Parathyroid adenoma (tissue), 2 donors: ENCODE results near the gene SKA1.

Experiments
- H2AFZ ChIP-seq: fragments of 300-600 bp; sonication (generic); one replicate; pipeline ENCODE4 v1.7.0; 2017; ENCODE audit warnings: antibody characterized with exemption, mild to moderate bottlenecking
- H3K27ac ChIP-seq: fragments of 300-600 bp; sonication (generic); one replicate; pipeline ENCODE4 v1.7.0; 2017
- H3K27me3 ChIP-seq: fragments of 300-600 bp; sonication (generic); one replicate; pipeline ENCODE4 v1.7.0; 2017; ENCODE audit warnings: low read length; ENCODE audit not compliant: control insufficient read depth, insufficient read depth
- H3K36me3 ChIP-seq: fragments of 300-600 bp; sonication (generic); one replicate; pipeline ENCODE4 v1.7.0; 2017; ENCODE audit warnings: low read length; ENCODE audit not compliant: control insufficient read depth, insufficient read depth
- H3K4me1 ChIP-seq: fragments of 300-600 bp; sonication (generic); one replicate; pipeline ENCODE4 v1.7.0; 2017; ENCODE audit warnings: control low read depth
- H3K4me2 ChIP-seq: fragments of 300-600 bp; sonication (generic); one replicate; pipeline ENCODE4 v1.7.0; 2017; ENCODE audit warnings: low read length
- H3K4me3 ChIP-seq: fragments of 300-600 bp; sonication (generic); one replicate; pipeline ENCODE4 v1.7.0; 2017; ENCODE audit warnings: low read depth, low read length
- H3K79me2 ChIP-seq: fragments of 300-600 bp; sonication (generic); one replicate; pipeline ENCODE4 v1.7.0; 2017; ENCODE audit warnings: control low read depth
- H3K9ac ChIP-seq: fragments of 300-600 bp; sonication (generic); one replicate; pipeline ENCODE4 v1.7.0; 2017; ENCODE audit warnings: mild to moderate bottlenecking
- H3K9me3 ChIP-seq: fragments of 300-600 bp; sonication (generic); one replicate; pipeline ENCODE4 v1.7.0; 2017; ENCODE audit warnings: low read length; ENCODE audit not compliant: control insufficient read depth
- CTCF ChIP-seq: fragments of 300-600 bp; sonication (generic); IDR thresholded peaks from one replicate; pipeline ENCODE4 v1.7.0; 2017; ENCODE audit warnings: antibody characterized with exemption, mild to moderate bottlenecking
- donor health status: primary hyperparathyroidism.

SKA1 gene

GRCh38 chr18:50388988-50389387 is 14.1 kb downstream of the SKA1 start:
- Histone ChIP-seq H3K27me3 (no peaks in the 10 kb centered on the region), H3K36me3 (no peaks in the 10 kb centered on the region), H3K4me1 (no peaks in the 10 kb centered on the region), H3K4me2 (no peak overlapping the region), H3K79me2 (no peaks in the 10 kb centered on the region), H3K4me3 (no peak overlapping the region), H3K9ac (no peak overlapping the region), H3K9me3 (no peaks in the 10 kb centered on the region), H2AFZ (no peak overlapping the region), H3K27ac (no peak overlapping the region)
- no peak for TF ChIP-seq CTCF

- H3K4me2 ChIP-seq: no peak overlapping the region
Observed at GRCh38 chr18:50393802-50394201, 19.0 kb downstream of the SKA1 start.

GRCh38 chr18:50395093-50395492 is 20.2 kb downstream of the SKA1 start:
- no peaks in the 10 kb centered on the region for H3K4me1 ChIP-seq
- no peaks in the 10 kb centered on the region for H3K27me3 ChIP-seq
- H2AFZ ChIP-seq: no peak overlapping the region
- H3K9me3 ChIP-seq: no peaks in the 10 kb centered on the region
- no peaks in the 10 kb centered on the region for H3K36me3 ChIP-seq
- no peak for TF ChIP-seq CTCF
- H3K27ac ChIP-seq: no peak overlapping the region
- no peak overlapping the region for H3K4me2 ChIP-seq
- H3K79me2 ChIP-seq: no peaks in the 10 kb centered on the region
- no peak overlapping the region for H3K9ac ChIP-seq
- H3K4me3 ChIP-seq: no peak overlapping the region

More at GRCh38 chr18:50393802-50394201, 19.0 kb downstream of the SKA1 start:
- TF ChIP-seq CTCF: no peak
- Histone ChIP-seq H3K9me3 (no peaks in the 10 kb centered on the region), H3K36me3 (no peaks in the 10 kb centered on the region), H3K27ac (no peak overlapping the region), H2AFZ (no peak overlapping the region), H3K4me1 (no peaks in the 10 kb centered on the region), H3K27me3 (no peaks in the 10 kb centered on the region), H3K4me3 (no peak overlapping the region), H3K9ac (no peak overlapping the region), H3K79me2 (no peaks in the 10 kb centered on the region)

GRCh38 chr18:50396005-50396660 is 21.3 kb downstream of the SKA1 start:
- Histone ChIP-seq H3K4me3 (no peak overlapping the region), H3K36me3 (no peaks in the 10 kb centered on the region), H3K27me3 (no peaks in the 10 kb centered on the region), H3K9ac (no peak overlapping the region), H3K4me2 (no peak overlapping the region), H3K79me2 (no peaks in the 10 kb centered on the region), H3K4me1 (no peaks in the 10 kb centered on the region), H3K9me3 (no peaks in the 10 kb centered on the region), H3K27ac (no peak overlapping the region), H2AFZ (no peak overlapping the region)
- TF ChIP-seq CTCF: no peak

GRCh38 chr18:50397023-50397422 is 22.2 kb downstream of the SKA1 start:
- Histone ChIP-seq H3K79me2 (no peaks in the 10 kb centered on the region), H3K9me3 (no peaks in the 10 kb centered on the region), H3K4me1 (no peaks in the 10 kb centered on the region), H3K27me3 (no peaks in the 10 kb centered on the region), H3K27ac (no peak overlapping the region), H3K36me3 (no peaks in the 10 kb centered on the region), H2AFZ (no peak overlapping the region), H3K9ac (no peak overlapping the region), H3K4me3 (no peak overlapping the region), H3K4me2 (no peak overlapping the region)
- no peak for TF ChIP-seq CTCF
